MCF 10A (cell line): ENCODE results near the gene ABR. TPM values are rescaled to one million over a fixed set of nuclear protein-coding genes. Genes with fewer than 3 reads are reported as not detected.

ENCODE experiments used
- BruUV-seq: library from RNA; stranded (reverse); fragments of 400-500 nt; replicated peaks from 2 replicates; lab custom pipeline; 2021; lab: Mats Ljungman, UMichigan
- CTCF ChIA-PET: fragments of 300-600 bp; sonication (Branson Sonifier 250); formaldehyde crosslinking; extraction: SDS; loops from one replicate; lab custom pipeline; 2021; ENCODE audit warnings: antibody characterized with exemption, inconsistent platforms; lab: Yijun Ruan, JAX
- POLR2A ChIA-PET: fragments of 300-600, 350-650 bp; sonication (Branson Sonifier 250); formaldehyde crosslinking; extraction: SDS; loops from one replicate; lab custom pipeline; 2020; ENCODE audit warnings: antibody characterized with exemption, inconsistent platforms; lab: Yijun Ruan, JAX
- DNase-seq: peaks from one replicate; pipeline ENCODE4 v3.0.0-alpha.2; 2018; ENCODE audit not compliant: unreplicated experiment
- H3K27ac Mint-ChIP-seq: one replicate; pipeline ENCODE4 v1.8.0; 2022; ENCODE audit warnings: mild to moderate bottlenecking, low read depth, mixed read lengths; ENCODE audit not compliant: unreplicated experiment
- H3K27me3 Mint-ChIP-seq: one replicate; pipeline ENCODE4 v1.8.0; 2022; ENCODE audit warnings: mixed read lengths; ENCODE audit not compliant: insufficient read depth, unreplicated experiment
- H3K36me3 Mint-ChIP-seq: one replicate; pipeline ENCODE4 v1.8.0; 2022; ENCODE audit warnings: mild to moderate bottlenecking, moderate library complexity, mixed read lengths; ENCODE audit not compliant: insufficient read depth, unreplicated experiment
- H3K4me1 Mint-ChIP-seq: one replicate; pipeline ENCODE4 v1.8.0; 2022; ENCODE audit warnings: mixed read lengths; ENCODE audit not compliant: insufficient read depth, unreplicated experiment
- H3K4me3 Mint-ChIP-seq: one replicate; pipeline ENCODE4 v1.8.0; 2022; ENCODE audit warnings: mild to moderate bottlenecking, moderate library complexity, mixed read lengths; ENCODE audit not compliant: unreplicated experiment
- H3K9me3 Mint-ChIP-seq: one replicate; pipeline ENCODE4 v1.8.0; 2022; ENCODE audit warnings: mixed read lengths; ENCODE audit not compliant: unreplicated experiment
- CTCF ChIP-seq: fragments of 200-600 bp; IDR thresholded peaks from one replicate; pipeline ENCODE4 v1.8.0; 2022; ENCODE audit warnings: antibody characterized with exemption, mild to moderate bottlenecking; ENCODE audit not compliant: unreplicated experiment
- intact Hi-C: fragments of 100-400 bp; cut with micrococcal nuclease; formaldehyde crosslinking; loops from 2 replicates; pipeline ENCODE4 v1.14.1; 2022
- total RNA-seq: library from RNA; stranded (reverse); gene quantifications from 2 replicates; pipeline ENCODE4 v1.2.3, GENCODE V29; 2022

Gene ABR
- total RNA-seq, 1 experiment from 2014 or later, result 44.7 TPM

- ChIA-PET CTCF (interaction anchor here (0.6 to 4.6 kb wide), 12 partner anchors 11 to 265 kb away, joined by 3 to 53 read pairs (median 5); partner anchors contain the start of genes GLOD4, MRM3, TIMM22 and VPS53), POLR2A (interaction anchor here (0.6 to 11.8 kb wide), 12 partner anchors 22 to 287 kb away, joined by 3 to 171 read pairs (median 9); partner anchors contain the start of genes GLOD4, MRM3 and VPS53)
- Mint-ChIP-seq H3K27ac (no peak overlapping the region), H3K27me3 (no peaks in the 10 kb centered on the region), H3K4me3 (peak overlapping the region; percentile 76), H3K36me3 (no peaks in the 10 kb centered on the region), H3K4me1 (peaks cover 5% of the 10 kb centered on the region), H3K9me3 (no peaks in the 10 kb centered on the region)
- no peak for DNase-seq
- no TSS peak for BruUV-seq
- intact Hi-C loops, result loop anchor here (2.0 kb wide), 1 partner anchor 74 kb away; no protein-coding TSS in a partner anchor
- TF ChIP-seq CTCF, result no peak
These were observed 200.6 kb downstream of the ABR start for GRCh38 chr17:979212-979538.

DNA sequence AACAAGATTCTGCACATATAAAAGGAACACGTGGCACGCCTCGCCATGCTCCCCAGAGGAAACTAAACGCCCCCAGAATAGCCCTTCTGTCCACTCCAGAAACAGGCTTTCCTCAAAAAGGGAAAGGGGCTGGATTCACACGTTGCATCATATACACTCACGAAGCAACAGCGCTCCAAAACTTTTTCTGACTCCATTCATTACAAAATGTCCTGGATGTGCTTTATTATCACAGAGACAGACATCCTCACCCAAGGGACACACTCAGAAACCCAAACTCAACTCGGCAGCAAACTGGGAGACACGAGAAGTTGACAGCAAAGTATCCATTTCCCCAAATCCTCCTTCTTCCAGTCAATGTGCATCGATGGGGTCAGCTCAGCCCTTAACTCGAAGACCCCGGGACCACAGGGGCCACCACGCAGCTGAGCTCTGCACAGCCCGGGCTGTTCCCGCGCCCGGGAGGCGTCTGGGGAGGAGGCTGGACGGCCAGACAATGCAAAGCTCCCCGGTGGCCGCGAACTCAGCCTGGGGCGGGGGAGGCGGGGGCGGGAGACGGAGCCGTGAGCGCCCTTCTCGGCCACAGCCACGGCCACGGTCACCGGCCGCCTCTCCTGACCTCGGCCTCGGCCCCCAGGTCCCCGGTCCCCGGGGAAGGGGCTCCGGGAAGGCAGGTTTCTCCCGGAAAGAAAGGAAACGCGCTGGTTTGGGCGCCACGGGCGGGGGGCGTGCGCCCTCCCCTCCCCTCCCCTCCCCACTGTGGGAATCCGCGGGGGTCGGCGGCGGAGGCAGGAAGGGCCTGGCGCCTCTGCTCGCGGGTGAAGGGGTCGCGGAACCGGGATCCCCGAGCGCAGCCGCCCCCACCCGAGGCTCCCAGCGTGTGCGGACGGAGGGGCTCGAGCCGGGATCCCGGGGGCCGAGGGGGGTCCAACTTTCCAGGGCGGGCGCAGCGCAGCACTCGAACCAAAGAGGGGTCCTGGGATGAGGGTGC is 201.4 kb downstream of the ABR start:
- Mint-ChIP-seq H3K4me1 (peaks cover 7% of the 10 kb centered on the region), H3K27me3 (no peaks in the 10 kb centered on the region), H3K36me3 (no peaks in the 10 kb centered on the region), H3K27ac (no peak overlapping the region), H3K4me3 (peak overlapping the region; percentile 76), H3K9me3 (no peaks in the 10 kb centered on the region)
- peak; percentile 24 for DNase-seq
- intact Hi-C loops, result loop anchor here (2.0 kb wide), 1 partner anchor 74 kb away; no protein-coding TSS in a partner anchor
- no TSS peak for BruUV-seq
- TF ChIP-seq CTCF, result no peak
- CTCF ChIA-PET, result interaction anchor here (0.6 to 1.1 kb wide), 3 partner anchors 12 to 197 kb away, joined by 3 read pairs; no protein-coding TSS in a partner anchor
- POLR2A ChIA-PET, result interaction anchor here (0.5 to 11.8 kb wide), 7 partner anchors 21 to 213 kb away, joined by 3 to 171 read pairs (median 6); no protein-coding TSS in a partner anchor

DNA sequence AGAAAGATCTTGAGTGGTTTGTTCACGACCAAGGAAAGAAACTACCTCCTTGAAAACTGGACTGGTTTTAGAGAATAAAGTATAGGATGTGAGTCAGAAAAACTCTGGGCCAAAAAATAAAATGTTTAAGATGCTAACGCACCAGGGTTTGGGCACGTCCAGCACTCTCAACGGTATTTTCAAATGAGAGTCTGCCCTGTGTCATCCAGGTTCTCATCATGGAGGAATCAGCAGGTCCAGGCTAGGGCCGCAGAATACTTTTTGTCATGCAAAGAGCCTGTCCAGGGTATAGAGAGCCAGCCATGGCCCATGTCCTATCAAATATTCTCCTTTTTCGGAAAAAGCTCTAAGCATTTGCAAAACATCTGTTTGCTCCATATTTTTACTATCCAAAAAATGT is 202.6 kb downstream of the ABR start:
- Mint-ChIP-seq H3K27ac (no peak overlapping the region), H3K4me1 (peaks cover 12% of the 10 kb centered on the region), H3K9me3 (no peaks in the 10 kb centered on the region), H3K36me3 (no peaks in the 10 kb centered on the region), H3K27me3 (no peaks in the 10 kb centered on the region), H3K4me3 (no peak overlapping the region)
- BruUV-seq, result no TSS peak
- ChIA-PET POLR2A (interaction anchor here (0.6 to 11.8 kb wide), 5 partner anchors 40 to 212 kb away, joined by 3 to 171 read pairs (median 3); no protein-coding TSS in a partner anchor), CTCF (interaction anchor here (0.6 to 1.3 kb wide), 8 partner anchors 21 to 261 kb away, joined by 3 to 4 read pairs (median 3); no protein-coding TSS in a partner anchor)
- no peak for DNase-seq
- TF ChIP-seq CTCF, result no peak
- intact Hi-C loops, result no loop called here

DNA sequence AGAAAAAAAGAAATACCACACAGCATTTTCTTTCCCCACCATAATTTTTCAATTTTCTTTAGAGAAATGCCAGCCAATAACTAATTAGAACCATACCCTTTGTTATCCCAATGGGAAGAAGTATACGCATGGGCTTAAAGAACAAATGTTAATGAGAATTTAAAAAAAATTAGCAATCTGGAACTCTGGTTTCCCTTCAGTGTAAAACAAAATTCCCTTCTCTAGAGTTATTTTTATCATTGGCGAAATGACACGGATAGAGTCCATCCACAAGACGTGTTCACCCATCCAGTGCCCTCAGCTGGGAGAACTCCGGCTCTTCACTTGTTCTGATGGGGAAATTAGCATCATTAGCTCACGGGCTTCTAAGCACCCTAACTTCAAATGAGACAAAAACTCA is 203.5 kb downstream of the ABR start:
- POLR2A ChIA-PET, result interaction anchor here (0.6 to 11.8 kb wide), 7 partner anchors 10 to 194 kb away, joined by 3 to 171 read pairs (median 5); partner anchors contain the start of gene TIMM22
- Mint-ChIP-seq H3K27me3 (no peaks in the 10 kb centered on the region), H3K4me3 (no peak overlapping the region), H3K36me3 (peaks cover 4% of the 10 kb centered on the region), H3K9me3 (no peaks in the 10 kb centered on the region), H3K4me1 (peaks cover 12% of the 10 kb centered on the region), H3K27ac (no peak overlapping the region)
- CTCF ChIA-PET, result interaction anchor here (0.7 to 2.0 kb wide), 6 partner anchors 22 to 148 kb away, joined by 3 to 8 read pairs (median 4); no protein-coding TSS in a partner anchor
- TF ChIP-seq CTCF, result no peak
- no peak for DNase-seq
- BruUV-seq, result no TSS peak
- intact Hi-C loops, result no loop called here
